GM10266 (cell line): Measurements from ENCODE around the gene MAGOH.
"Not testable (repeated sequence)": the region's sequence is repeated elsewhere in the genome, so short reads cannot be mapped to it uniquely, and the experiment has no call there.

ENCODE experiments used
- DNase-seq: peaks from one replicate; pipeline ENCODE4 v3.0.0; 2012; ENCODE audit errors: extremely low spot score
- TF ChIP-seq, protein P1 (sequence below): IDR thresholded peaks from 2 replicates; pipeline ENCODE4 v1.5.1; 2012; ENCODE audit warnings: mild to moderate bottlenecking, low read depth; ENCODE audit not compliant: control insufficient read depth, insufficient read depth; ENCODE audit errors: missing control alignments

Gene MAGOH

DNA sequence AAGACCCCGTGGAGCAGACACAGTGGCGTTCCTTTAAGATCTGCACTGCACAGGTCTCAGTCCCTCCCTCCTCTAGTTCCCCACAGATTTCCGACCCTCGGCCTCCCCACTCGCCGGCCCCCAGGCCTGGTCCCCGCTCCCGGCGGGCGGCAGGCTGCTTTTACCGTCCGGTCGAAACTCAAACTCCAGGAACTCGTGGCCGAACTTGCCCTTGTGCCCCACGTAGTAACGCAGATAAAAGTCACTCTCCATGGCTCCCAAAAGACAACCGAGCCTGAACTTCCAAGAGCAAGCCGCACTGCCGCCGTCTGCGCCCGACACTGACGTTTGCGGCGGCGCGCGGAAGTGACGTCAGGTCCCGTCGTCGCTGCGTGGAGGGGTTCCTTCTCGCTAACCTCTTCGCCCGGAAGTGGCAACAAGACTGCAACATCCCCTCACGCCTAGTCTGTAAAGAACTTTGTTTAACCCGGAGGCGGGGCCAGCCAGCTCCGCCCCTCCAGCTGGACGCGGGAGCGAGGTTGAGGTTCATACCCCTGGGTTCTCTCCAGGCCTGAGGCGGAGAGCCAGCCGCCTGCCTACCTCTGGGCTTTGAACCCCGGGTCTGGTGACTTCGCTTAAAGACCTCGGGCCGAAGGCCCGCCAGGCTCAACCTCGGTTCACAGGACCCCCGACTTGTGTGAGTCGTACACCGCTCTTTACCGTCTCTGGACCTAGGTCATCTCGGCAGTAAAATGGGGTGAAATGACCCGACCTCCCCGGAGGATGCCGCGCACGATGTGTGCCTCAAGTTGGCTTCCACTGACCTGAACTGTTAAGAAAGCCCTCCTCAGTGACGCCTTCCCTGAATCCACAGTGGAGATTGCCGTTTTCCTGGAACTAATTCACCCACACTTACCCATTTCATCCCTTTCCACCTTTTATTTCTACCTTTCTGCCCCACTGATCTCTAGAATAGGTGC is at the start of gene MAGOH:
Gene MAGOH (minus strand): TSS at position 322 of the 959 bp plus-strand sequence. CDS start 70 bp downstream, at position 252.
- DNase-seq: peak; percentile 93
- TF ChIP-seq, protein P1, sequence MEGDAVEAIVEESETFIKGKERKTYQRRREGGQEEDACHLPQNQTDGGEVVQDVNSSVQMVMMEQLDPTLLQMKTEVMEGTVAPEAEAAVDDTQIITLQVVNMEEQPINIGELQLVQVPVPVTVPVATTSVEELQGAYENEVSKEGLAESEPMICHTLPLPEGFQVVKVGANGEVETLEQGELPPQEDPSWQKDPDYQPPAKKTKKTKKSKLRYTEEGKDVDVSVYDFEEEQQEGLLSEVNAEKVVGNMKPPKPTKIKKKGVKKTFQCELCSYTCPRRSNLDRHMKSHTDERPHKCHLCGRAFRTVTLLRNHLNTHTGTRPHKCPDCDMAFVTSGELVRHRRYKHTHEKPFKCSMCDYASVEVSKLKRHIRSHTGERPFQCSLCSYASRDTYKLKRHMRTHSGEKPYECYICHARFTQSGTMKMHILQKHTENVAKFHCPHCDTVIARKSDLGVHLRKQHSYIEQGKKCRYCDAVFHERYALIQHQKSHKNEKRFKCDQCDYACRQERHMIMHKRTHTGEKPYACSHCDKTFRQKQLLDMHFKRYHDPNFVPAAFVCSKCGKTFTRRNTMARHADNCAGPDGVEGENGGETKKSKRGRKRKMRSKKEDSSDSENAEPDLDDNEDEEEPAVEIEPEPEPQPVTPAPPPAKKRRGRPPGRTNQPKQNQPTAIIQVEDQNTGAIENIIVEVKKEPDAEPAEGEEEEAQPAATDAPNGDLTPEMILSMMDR: no peak

DNA sequence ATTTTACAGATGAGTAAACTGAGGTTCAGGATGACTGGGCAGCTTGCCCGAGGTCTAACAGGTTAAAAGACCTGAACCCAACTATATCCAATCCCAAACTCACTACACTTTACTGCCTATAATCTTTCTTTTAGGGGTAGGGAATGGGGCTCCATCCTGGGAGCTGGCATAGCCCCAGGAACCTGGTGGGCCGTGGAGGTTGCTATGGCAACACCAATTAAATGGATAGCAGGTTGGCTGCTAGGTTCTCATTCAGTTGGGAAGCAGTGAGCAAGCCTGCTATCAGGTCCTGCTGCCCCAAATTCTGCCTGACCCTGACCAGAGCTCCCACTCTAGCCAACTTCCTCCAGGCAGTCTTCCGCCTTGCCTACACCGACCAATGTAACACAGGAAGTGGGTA is 48.6 kb upstream of the MAGOH start:
- TF ChIP-seq, protein P1: no peak
- no peak for DNase-seq

DNA sequence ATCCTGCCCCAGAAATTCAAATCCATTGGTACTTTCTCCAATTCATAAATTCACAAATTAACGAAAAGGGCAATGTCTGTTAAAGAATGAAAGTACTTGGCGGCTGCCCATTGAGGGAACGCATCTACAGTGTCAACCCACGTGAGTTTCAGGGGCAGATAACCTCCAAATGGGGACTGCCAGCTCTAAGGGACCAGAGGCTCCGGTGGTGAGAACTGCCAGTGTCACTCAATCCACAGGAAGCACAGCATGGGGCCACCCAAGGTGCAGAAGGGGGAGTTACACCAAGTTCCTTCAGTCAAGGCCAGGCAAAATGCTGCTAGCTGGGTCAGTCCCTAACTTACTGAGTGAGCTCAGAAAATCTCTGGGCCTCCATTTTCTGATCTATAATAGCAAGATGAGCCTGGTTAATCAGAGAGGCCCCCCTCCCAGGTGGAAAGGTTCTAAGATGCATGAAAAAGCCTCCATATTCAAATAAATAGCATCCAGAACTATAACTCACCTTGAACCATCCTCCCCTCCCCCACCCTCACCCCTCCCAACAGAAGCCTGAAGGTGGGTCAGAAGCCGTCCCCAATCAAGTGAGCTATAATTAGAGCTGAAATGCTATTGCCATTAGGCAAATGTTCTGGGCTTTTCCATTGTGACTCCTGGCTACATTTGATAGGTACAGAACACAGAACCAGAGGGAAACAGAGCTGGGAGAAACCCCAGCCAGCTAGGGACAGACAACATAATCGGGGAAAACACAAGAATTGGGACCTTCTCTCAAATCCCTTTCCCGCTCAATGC is 47.8 kb upstream of the MAGOH start:
- no peak for DNase-seq
- TF ChIP-seq, protein P1: no peak

DNA sequence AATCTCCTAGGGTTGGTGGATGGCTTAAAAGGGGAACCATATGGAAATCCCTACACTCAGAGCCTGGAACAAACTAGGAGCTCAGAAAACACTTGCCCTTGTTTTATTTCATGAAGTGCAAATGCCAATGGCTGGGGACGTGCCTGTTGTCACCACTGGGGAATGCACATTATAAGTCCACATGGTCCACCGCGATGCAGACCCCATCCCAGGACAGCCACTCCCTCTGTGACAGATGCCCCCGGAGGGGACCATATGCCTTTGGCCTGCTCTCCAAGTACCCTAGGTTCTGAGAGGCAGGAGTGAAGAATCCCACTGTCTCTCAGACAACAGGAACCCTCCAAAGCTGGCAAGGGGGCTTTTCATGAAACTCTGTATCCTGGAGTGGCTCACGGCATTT is 47.2 kb upstream of the MAGOH start:
- TF ChIP-seq, protein P1: no peak
- no peak for DNase-seq

DNA sequence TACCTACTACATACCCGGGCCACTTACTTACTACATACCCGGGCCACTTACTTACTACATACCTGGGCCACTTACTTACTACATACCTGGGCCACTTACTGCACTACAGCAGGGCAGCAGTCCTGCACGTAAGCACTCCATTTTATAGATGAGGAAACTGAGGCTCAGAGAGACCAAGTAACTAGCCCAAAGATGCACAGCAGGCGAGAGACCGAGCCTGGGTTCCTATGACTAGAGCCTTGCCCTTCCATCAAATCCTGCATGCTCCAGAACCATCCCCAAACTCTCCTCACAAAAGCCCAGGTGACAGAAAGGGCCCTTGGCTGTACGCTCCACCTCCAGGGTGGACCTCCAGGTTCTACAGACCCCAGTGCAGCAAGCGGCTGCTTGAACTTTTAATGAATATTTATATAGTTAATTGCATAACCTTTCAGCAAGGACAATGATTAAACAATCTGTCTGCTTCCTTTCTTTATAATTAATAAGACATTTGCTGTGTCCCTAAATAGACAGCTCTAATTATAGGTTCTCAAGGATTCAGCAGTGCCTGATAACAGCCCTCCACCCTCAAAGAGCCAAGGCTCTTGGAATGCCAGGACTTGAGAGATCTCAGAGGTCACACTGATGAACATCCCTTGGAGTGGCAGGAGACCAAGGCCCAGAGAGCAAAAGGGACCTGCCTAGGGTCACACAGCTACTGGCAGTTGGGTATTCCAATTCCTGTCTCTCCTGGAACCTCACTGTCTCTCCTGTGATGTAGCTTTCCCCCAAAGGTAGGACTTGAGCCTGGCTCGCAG is 46.1 kb upstream of the MAGOH start:
- TF ChIP-seq, protein P1: no peak
- no peak for DNase-seq

DNA sequence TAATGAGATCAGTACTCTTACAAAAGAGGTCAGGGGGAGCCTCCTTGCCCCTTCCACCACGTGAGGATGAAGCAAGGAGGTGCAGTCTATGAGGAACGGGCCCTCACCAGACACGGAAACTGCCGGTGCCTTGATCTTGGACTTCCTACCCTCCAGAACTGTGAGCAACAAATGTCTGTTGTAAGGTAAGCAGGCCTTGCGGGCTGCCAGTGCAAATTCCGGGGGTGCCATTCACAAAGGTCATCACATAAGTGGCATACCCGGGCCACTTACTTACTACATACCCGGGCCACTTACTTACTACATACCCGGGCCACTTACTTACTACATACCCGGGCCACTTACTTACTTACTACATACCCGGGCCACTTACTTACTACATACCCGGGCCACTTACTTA is 44.8 kb upstream of the MAGOH start:
- DNase-seq: not testable (repeated sequence)

DNA sequence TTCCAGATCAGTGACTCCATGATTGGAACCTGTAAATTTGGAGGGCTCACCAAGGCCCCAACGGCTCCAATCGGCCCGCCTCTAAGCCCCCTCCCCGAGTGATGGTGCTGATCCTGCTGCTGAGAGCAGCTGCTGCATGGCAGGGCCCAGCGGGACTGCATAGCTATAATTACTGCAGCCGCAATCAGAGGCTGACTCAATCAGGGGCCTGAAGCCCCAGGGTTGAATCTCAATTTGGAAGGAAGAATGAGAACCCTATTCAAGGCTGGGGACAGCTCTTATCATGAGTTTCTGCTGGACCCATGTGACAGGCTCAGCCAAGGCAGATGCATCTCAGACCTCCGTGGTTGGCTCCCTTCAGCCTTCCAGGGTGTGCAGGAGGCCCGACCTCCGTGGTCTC is 42.8 kb upstream of the MAGOH start:
- DNase-seq: no peak
- TF ChIP-seq, protein P1: no peak
